Measurements from ENCODE around the gene NCOR1. TPM values are rescaled to one million over a fixed set of nuclear protein-coding genes. Genes with fewer than 3 reads are reported as not detected.
A peak's percentile ranks its signal among the peaks of the same experiment; 100 is the strongest.
"Not testable (repeated sequence)": the region's sequence is repeated elsewhere in the genome, so short reads cannot be mapped to it uniquely, and the experiment has no call there.

The NCOR1 gene
- total RNA-seq, 1 donor from 2014 or later, result 123 TPM

- not testable (repeated sequence) for DNase-seq (ENCODE audit: low spot score); H3K4me1 Mint-ChIP-seq (ENCODE audit: low read depth); H3K9me3 Mint-ChIP-seq; H3K4me3 Mint-ChIP-seq; H3K27me3 Mint-ChIP-seq (ENCODE audit: insufficient read depth)
- intact Hi-C loops (cut with micrococcal nuclease), result loop anchor here (5.0 kb wide), 1 partner anchor 51 kb away; the partner anchor contains the start of genes NCOR1 and PIGL
- Mint-ChIP-seq H3K36me3 (ENCODE audit: low read depth) (peaks cover 27% of the 10 kb centered on the region), H3K27ac (peak overlapping the region; percentile 65)
Measured at GRCh38 chr17:16166766-16167165, 48.6 kb downstream of the NCOR1 start.

GRCh38 chr17:16158714-16159113 lies 56.6 kb downstream of the NCOR1 start:
- Mint-ChIP-seq H3K27me3 (ENCODE audit: insufficient read depth) (no peaks in the 10 kb centered on the region), H3K9me3 (no peaks in the 10 kb centered on the region), H3K4me1 (ENCODE audit: low read depth) (no peaks in the 10 kb centered on the region), H3K36me3 (ENCODE audit: low read depth) (peaks cover 32% of the 10 kb centered on the region), H3K4me3 (no peak overlapping the region), H3K27ac (no peak overlapping the region)
- no peak for DNase-seq (ENCODE audit: low spot score)
- intact Hi-C loops (cut with micrococcal nuclease), result no loop called here

GRCh38 chr17:16155536-16155935 lies 59.8 kb downstream of the NCOR1 start:
- DNase-seq (ENCODE audit: low spot score), result no peak
- peaks cover 40% of the 10 kb centered on the region for H3K36me3 Mint-ChIP-seq (ENCODE audit: low read depth)
- no peaks in the 10 kb centered on the region for H3K4me1 Mint-ChIP-seq (ENCODE audit: low read depth)
- H3K4me3 Mint-ChIP-seq, result no peak overlapping the region
- no peak overlapping the region for H3K27ac Mint-ChIP-seq
- no peaks in the 10 kb centered on the region for H3K27me3 Mint-ChIP-seq (ENCODE audit: insufficient read depth)
- intact Hi-C loops (cut with micrococcal nuclease), result no loop called here
- peaks cover 6% of the 10 kb centered on the region for H3K9me3 Mint-ChIP-seq

GRCh38 chr17:16152326-16152725 lies 63.0 kb downstream of the NCOR1 start:
- not testable (repeated sequence) for H3K4me1 Mint-ChIP-seq (ENCODE audit: low read depth); H3K27me3 Mint-ChIP-seq (ENCODE audit: insufficient read depth)
- H3K36me3 Mint-ChIP-seq (ENCODE audit: low read depth), result peaks cover 45% of the 10 kb centered on the region

GRCh38 chr17:16150251-16150856 lies 65.0 kb downstream of the NCOR1 start:
- intact Hi-C loops (cut with micrococcal nuclease), result no loop called here
- Mint-ChIP-seq H3K36me3 (ENCODE audit: low read depth) (peaks cover 44% of the 10 kb centered on the region), H3K27ac (no peak overlapping the region), H3K4me1 (ENCODE audit: low read depth) (no peaks in the 10 kb centered on the region), H3K4me3 (no peak overlapping the region), H3K9me3 (peaks cover 6% of the 10 kb centered on the region), H3K27me3 (ENCODE audit: insufficient read depth) (no peaks in the 10 kb centered on the region)
- no peak for DNase-seq (ENCODE audit: low spot score)

More at GRCh38 chr17:16152326-16152725, 63.0 kb downstream of the NCOR1 start:
- DNase-seq (ENCODE audit: low spot score); H3K4me3 Mint-ChIP-seq; H3K27ac Mint-ChIP-seq; H3K9me3 Mint-ChIP-seq; intact Hi-C loops (cut with micrococcal nuclease): not testable (repeated sequence)

GRCh38 chr17:16148596-16148995 lies 66.7 kb downstream of the NCOR1 start:
- Mint-ChIP-seq H3K4me1 (ENCODE audit: low read depth) (no peaks in the 10 kb centered on the region), H3K36me3 (ENCODE audit: low read depth) (peaks cover 40% of the 10 kb centered on the region), H3K27ac (no peak overlapping the region), H3K27me3 (ENCODE audit: insufficient read depth) (no peaks in the 10 kb centered on the region), H3K4me3 (no peak overlapping the region), H3K9me3 (peaks cover 6% of the 10 kb centered on the region)
- intact Hi-C loops (cut with micrococcal nuclease), result no loop called here
- no peak for DNase-seq (ENCODE audit: low spot score)

- H3K4me1 Mint-ChIP-seq (ENCODE audit: low read depth); H3K27ac Mint-ChIP-seq; H3K9me3 Mint-ChIP-seq; intact Hi-C loops (cut with micrococcal nuclease); H3K27me3 Mint-ChIP-seq (ENCODE audit: insufficient read depth); DNase-seq (ENCODE audit: low spot score); H3K4me3 Mint-ChIP-seq: not testable (repeated sequence)
- peaks cover 32% of the 10 kb centered on the region for H3K36me3 Mint-ChIP-seq (ENCODE audit: low read depth)
Measured at GRCh38 chr17:16145319-16145890, 69.9 kb downstream of the NCOR1 start.

- intact Hi-C loops (cut with micrococcal nuclease), result no loop called here
- no peak overlapping the region for H3K27ac Mint-ChIP-seq
- no peak overlapping the region for H3K4me3 Mint-ChIP-seq
- H3K27me3 Mint-ChIP-seq (ENCODE audit: insufficient read depth), result no peaks in the 10 kb centered on the region
- no peaks in the 10 kb centered on the region for H3K9me3 Mint-ChIP-seq
- no peaks in the 10 kb centered on the region for H3K4me1 Mint-ChIP-seq (ENCODE audit: low read depth)
- no peak for DNase-seq (ENCODE audit: low spot score)
- peaks cover 22% of the 10 kb centered on the region for H3K36me3 Mint-ChIP-seq (ENCODE audit: low read depth)
Measured at GRCh38 chr17:16141685-16142084, 73.6 kb downstream of the NCOR1 start.

GRCh38 chr17:16140854-16141253 lies 74.5 kb downstream of the NCOR1 start:
- H3K27ac Mint-ChIP-seq, result no peak overlapping the region
- no peak for DNase-seq (ENCODE audit: low spot score)
- H3K4me3 Mint-ChIP-seq, result no peak overlapping the region
- no peaks in the 10 kb centered on the region for H3K9me3 Mint-ChIP-seq
- H3K36me3 Mint-ChIP-seq (ENCODE audit: low read depth), result peaks cover 22% of the 10 kb centered on the region
- H3K27me3 Mint-ChIP-seq (ENCODE audit: insufficient read depth), result no peaks in the 10 kb centered on the region
- no peaks in the 10 kb centered on the region for H3K4me1 Mint-ChIP-seq (ENCODE audit: low read depth)
- intact Hi-C loops (cut with micrococcal nuclease), result no loop called here

- H3K4me3 Mint-ChIP-seq, result no peak overlapping the region
- intact Hi-C loops (cut with micrococcal nuclease), result no loop called here
- H3K4me1 Mint-ChIP-seq (ENCODE audit: low read depth), result no peaks in the 10 kb centered on the region
- H3K9me3 Mint-ChIP-seq, result no peaks in the 10 kb centered on the region
- H3K36me3 Mint-ChIP-seq (ENCODE audit: low read depth), result peaks cover 23% of the 10 kb centered on the region
- DNase-seq (ENCODE audit: low spot score), result no peak
- H3K27ac Mint-ChIP-seq, result no peak overlapping the region
- H3K27me3 Mint-ChIP-seq (ENCODE audit: insufficient read depth), result no peaks in the 10 kb centered on the region
Measured at GRCh38 chr17:16135461-16135860, 79.9 kb downstream of the NCOR1 start.

- Mint-ChIP-seq H3K9me3 (no peaks in the 10 kb centered on the region), H3K27ac (no peak overlapping the region), H3K4me1 (ENCODE audit: low read depth) (peaks cover 5% of the 10 kb centered on the region), H3K4me3 (no peak overlapping the region), H3K36me3 (ENCODE audit: low read depth) (peaks cover 28% of the 10 kb centered on the region), H3K27me3 (ENCODE audit: insufficient read depth) (no peaks in the 10 kb centered on the region)
- DNase-seq (ENCODE audit: low spot score), result no peak
- intact Hi-C loops (cut with micrococcal nuclease), result no loop called here
Measured at GRCh38 chr17:16131593-16131992, 83.7 kb downstream of the NCOR1 start.

GRCh38 chr17:16129441-16130205 lies 85.7 kb downstream of the NCOR1 start:
- DNase-seq (ENCODE audit: low spot score), result no peak
- no peak overlapping the region for H3K27ac Mint-ChIP-seq
- intact Hi-C loops (cut with micrococcal nuclease), result no loop called here

GRCh38 chr17:16123531-16123930 lies 91.8 kb downstream of the NCOR1 start:
- H3K27me3 Mint-ChIP-seq (ENCODE audit: insufficient read depth), result no peaks in the 10 kb centered on the region
- intact Hi-C loops (cut with micrococcal nuclease), result no loop called here
- peaks cover 5% of the 10 kb centered on the region for H3K4me1 Mint-ChIP-seq (ENCODE audit: low read depth)
- H3K9me3 Mint-ChIP-seq, result no peaks in the 10 kb centered on the region
- peaks cover 44% of the 10 kb centered on the region for H3K36me3 Mint-ChIP-seq (ENCODE audit: low read depth)
- no peak for DNase-seq (ENCODE audit: low spot score)
- H3K27ac Mint-ChIP-seq, result no peak overlapping the region
- H3K4me3 Mint-ChIP-seq, result no peak overlapping the region

More at GRCh38 chr17:16129441-16130205, 85.7 kb downstream of the NCOR1 start:
- H3K36me3 Mint-ChIP-seq (ENCODE audit: low read depth), result peaks cover 21% of the 10 kb centered on the region
- no peaks in the 10 kb centered on the region for H3K9me3 Mint-ChIP-seq
- H3K4me1 Mint-ChIP-seq (ENCODE audit: low read depth), result peaks cover 5% of the 10 kb centered on the region
- no peaks in the 10 kb centered on the region for H3K27me3 Mint-ChIP-seq (ENCODE audit: insufficient read depth)
- no peak overlapping the region for H3K4me3 Mint-ChIP-seq

All from activated T-helper 1 cell treated with anti-CD3 and anti-CD28 coated beads, Interleukin-12 subunit alpha, Interleukin-12 subunit beta, Interleukin-2, Interleukin-4 antibody, amounts not matched to agents 30 ng/mL and 10 ng/mL and 1 ng/mL, durations not matched to agents 14 hours and 24 hours and 36 hours (primary cell).